GM19468 (cell line): ENCODE results near the gene TYMP.

Source experiments
- ATAC-seq: cut with Tn5 transposase; IDR thresholded peaks from one replicate; pipeline ENCODE4 v1.9.1; 2021; ENCODE audit warnings: mild to moderate bottlenecking, moderate library complexity, moderate number of reproducible peaks; ENCODE audit not compliant: unreplicated experiment; ENCODE audit errors: extremely low read depth

TYMP gene

DNA sequence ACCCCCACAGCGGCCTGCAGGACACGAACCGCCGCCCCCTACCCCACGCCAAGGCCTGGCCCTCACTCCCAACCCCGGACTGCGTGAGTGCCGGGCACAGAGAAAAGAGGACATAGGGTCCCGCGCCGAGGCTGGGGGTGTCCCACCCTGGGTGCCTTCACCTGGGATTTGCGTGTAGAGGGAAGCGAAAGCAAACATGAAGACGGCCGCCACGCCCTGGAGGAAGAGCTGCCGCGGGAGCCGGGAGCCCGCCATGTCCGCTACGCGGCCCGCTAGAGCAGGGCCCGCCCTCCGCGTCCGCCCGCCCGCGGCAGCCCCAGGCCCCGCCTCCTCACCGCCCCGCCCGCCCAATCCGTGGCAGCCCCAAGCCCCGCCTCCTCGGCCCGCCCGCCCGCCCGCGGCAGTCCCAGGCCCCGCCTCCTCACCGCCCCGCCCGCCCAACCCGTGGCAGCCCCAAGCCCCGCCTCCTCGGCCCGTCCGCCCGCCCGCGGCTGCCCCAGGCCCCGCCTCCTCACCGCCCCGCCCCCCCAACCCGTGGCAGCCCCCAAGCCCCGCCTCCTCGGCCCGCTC is 22.3 kb downstream of the TYMP start, which contains the start of gene LMF2:
TSS of gene LMF2 (minus strand) at position 282 of the 570 bp plus-strand sequence. CDS start at position 255, 27 bp downstream.
- ATAC-seq, result peak; percentile 22

- no peak for ATAC-seq
Measured at GRCh38 chr22:50506611-50507420, 23.0 kb downstream of the TYMP start.

DNA sequence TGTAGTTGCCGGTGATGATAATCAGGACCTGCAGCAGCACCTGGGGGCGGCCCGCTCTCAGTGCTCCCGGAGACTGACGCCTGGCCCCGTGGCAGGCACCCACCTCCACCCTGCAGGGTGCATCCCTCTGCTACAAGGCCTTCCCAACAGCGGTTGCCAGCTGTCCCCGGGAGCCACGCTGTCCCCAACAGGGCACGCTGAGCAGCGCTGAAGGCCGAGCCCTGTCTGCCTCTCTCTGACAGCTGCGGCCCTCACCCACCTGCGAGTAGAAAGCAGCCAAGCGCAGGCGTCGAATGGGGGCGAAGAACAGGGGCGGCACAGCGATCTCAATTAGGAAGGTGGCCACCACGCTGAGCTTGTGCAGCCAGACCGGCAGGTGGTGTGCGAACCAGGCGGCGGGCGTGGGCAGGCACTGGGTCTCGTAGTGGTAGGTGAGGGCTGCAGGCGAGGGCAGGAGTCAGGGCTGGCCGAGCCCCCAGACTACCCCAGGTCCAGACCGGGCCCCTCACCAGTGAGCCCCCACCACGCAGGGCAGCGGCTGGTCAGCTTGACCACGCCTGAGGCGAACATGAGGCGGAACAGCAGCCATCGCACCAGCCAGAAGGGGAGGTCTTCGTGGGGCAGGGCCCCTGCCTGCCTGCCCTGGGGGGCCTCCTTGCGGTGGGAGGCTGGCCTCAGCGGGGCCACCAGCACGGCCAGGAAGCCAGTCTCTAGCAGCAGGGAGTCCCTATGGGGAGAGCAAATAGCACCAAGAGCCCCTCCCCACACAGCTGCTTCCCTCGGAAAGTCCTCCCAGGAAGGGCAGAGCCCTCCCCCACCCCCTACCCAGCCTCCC is 23.8 kb downstream of the TYMP start:
- ATAC-seq, result no peak

DNA sequence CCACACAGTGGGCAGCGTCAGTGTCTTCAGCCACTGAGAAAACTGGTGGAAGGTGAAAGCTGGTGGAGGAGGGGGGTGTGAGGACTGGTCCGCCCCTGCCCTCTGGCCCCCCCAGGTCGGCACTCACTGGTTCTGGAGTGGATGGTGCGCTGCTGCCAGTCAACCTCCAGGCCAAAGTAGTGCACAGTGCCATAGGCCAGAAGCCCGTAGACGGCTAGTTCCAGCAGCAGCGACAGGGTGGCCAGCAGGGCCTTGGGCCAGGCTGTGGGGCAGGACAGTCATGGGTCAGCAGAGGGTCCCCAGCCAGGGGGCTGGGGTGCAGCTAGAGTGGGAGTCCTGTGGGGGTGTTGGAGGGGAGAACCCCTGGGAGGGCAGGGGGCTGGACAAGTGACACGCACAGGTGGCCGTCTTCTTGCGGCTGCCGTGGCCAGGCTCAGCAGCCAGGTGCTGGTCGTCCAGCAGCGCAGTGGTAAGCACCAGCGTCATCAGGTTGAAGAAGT is 24.5 kb downstream of the TYMP start:
- ATAC-seq, result no peak

- no peak for ATAC-seq
Measured at GRCh38 chr22:50504369-50505211, 25.2 kb downstream of the TYMP start.

DNA sequence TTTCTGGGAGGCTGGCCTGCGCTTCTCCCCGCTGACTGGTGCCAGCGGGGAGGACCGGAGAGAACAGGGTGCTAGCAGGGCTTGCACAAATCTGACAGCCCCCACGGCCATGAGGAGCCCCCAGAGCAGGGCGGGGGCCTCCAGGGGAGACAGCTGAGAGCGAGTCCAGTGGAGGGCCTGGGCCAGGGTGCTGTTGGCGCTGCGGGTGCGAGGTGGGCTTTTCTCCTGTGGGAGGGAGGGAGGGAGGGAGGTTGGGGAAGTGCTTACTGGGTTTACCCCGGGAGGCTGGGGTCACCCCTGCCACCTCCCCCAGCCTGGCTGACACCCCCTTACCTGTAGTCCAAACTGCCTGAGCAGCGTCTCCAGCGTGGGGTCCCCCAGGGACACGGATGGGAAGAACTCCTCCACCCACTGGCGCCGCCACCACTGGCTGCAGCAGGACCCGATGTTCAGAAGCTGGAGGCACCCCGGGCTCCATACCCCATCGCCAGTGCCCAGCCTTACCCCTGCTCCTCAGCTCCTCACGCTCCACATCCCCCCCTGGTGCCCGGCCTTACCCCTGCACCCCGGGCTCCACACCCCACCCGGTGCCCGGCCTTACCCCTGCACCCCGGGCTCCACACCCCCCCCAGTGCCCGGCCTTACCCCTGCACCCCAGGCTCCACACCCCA is 26.2 kb downstream of the TYMP start:
- no peak for ATAC-seq

GRCh38 chr22:50502628-50503474 is 27.0 kb downstream of the TYMP start:
- no peak for ATAC-seq

- ATAC-seq, result no peak
Measured at GRCh38 chr22:50502096-50502495, 27.7 kb downstream of the TYMP start.

DNA sequence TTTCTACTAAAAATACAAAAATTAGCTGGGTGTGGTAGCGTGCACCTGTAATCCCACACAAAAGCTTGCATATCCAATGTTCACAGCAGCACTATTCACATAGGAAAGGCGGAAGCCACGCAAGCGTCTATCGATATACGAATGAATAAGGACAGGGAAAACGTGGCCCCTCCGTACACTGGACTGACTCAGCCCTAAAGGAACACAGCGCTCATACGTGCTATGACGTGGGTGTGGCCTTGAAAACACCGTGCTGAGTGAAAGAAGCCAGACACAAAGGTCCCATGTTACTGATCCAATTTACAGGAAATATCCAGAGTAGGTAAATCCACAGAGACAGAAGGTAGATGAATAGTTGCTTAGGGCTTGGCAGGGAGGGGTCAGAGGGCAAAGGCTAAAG is 29.4 kb downstream of the TYMP start:
- ATAC-seq, result no peak

DNA sequence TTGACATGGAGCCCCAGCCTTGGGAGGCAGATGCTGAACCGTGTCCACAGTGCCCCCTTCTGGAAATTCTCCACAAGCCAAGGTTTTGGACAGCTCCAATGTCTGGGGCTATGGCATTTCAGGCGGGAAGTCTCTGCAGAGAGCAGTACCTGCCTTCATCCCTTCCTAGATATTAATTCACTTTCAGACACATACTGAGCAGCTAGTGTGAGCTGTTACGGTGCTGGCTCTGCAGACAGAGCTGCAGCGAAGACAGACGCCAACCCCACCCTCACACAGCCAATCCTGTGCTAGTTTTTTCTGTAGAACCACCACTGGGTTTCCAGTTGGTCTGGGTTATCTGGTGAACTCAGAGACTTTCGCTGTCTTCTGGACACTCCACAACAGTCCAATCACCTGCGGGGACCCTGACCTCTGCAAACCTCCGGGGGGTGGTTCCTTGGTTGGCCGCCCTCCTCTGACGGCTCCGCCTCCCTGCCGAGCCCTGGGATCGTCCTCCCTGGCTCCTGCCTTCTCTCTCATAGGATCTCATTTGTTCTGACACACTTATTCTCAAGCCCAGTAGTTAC is 31.4 kb downstream of the TYMP start:
- ATAC-seq, result no peak

DNA sequence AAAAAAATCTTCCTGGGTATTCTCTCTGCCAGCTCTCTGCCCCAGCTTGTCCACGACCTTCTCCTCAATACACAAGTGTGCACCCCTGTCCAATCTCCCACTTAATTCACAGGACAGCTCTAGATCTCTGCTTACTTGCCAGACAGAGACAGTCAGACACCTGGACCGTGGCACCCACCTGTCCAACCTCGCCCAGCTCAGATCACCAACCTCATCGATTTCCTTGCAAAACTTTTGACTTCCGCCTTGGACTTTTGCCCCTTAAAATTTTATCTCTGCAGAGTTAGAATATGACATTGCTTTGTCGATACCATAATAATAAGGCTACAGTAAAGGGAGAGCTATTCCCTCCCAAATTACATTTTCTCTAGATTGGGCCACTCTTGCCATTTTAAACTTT is 32.7 kb downstream of the TYMP start:
- ATAC-seq, result no peak

DNA sequence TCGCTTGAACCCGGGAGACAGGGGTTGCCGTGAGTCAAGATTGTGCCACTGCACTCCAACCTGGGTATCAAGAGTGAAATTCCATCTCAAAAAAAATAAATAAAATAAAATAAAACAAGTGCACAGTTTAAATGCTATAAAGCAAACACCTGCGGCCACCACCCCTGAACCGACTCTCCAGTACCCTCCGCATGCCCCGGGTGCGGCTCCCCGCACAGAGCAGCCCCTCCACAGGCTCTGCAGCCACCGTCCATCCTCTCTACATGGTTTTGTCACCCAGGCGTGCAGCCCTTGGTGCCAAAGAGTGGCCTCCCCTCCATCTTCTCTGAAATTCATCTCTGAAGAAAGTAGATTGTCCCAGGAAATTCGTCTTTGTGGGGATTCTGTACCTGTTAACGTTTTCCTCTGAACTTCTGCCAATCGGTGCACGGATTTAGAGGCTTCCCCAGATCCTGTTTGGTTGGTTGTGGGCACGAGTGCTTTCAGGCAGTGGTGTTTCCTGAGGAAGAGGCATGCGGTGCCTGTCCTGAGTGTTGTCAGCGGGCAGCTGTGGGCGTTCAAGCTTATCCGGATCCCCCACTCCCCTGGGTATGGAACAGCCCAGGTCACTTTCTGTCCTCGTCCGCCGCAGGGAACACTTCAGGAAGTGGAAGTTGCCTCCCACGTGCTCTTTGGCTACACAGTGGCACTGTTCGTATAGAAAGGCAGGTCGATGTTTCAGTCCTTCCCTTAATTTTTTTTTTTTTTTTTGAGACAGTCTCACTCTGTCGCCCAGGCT is 39.1 kb downstream of the TYMP start:
- no peak for ATAC-seq

DNA sequence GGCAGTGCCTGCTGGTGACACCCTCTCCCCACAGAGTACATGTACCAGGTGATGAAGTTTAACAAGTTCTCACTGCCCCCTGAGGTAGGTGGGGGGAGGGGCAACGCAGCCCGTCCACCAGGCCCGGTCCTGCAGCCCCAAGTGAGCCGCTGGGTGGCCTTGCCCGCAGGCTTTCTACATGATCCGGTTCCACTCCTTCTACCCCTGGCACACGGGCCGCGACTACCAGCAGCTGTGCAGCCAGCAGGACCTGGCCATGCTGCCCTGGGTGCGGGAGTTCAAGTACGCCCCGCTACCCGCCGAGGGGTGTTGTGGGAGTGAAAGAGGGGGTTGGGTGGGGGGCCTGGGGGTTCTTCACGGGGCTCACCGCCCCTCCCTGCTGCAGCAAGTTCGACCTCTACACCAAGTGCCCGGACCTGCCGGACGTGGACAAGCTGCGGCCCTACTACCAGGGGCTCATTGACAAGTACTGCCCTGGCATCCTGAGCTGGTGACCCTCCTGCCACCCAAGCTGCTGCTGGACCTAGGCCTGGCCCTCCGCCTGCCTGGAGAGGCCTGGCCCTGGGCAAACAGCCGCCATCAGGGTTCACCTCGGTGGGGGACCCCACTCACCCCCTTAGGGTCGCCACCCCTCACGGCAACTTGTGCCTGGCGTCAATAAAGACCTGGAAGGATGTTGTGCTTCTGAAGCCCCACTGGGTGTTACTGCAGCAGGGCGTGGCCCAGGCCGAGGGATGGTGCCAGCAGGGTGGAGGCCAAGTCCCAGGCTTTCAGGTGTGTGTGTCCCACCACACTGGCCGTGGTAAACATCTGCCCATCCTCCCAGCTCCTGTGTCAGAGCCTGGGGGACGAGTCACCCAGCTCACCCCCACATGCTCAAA is 40.2 kb downstream of the TYMP start:
- ATAC-seq, result no peak

DNA sequence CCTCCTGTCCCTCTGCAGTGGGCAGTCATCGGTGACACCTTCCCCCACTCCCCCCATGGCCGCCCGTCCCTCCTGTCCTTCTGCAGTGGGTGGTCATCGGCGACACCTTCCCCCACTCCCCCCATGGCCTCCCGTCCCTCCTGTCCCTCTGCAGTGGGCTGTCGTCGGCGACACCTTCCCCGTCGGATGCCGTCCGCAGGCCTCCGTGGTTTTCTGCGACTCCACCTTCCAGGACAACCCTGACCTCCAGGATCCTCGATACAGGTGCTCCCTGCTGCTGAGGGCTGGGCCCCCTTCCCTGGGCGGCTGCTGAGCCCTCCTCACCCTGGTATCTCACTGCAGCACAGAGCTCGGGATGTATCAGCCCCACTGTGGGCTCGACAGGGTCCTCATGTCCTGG is 40.9 kb downstream of the TYMP start:
- no peak for ATAC-seq

- ATAC-seq, result no peak
Measured at GRCh38 chr22:50488006-50488677, 41.7 kb downstream of the TYMP start.
